NB4 (cell line): Measurements from ENCODE around the gene C1orf21.

Experiments used
- DNase-seq: peaks from one replicate; pipeline ENCODE4 v3.0.0; 2010; ENCODE audit warnings: low read depth
- H3K4me3 ChIP-seq: one replicate; pipeline ENCODE4 v1.5.1; 2011; ENCODE audit warnings: mild to moderate bottlenecking, low read depth, low read length, moderate library complexity
- MYC ChIP-seq: IDR thresholded peaks from 2 replicates; pipeline ENCODE4 v1.6.1; 2011; ENCODE audit warnings: low read depth, low read length
- POLR2A ChIP-seq: IDR thresholded peaks from 2 replicates; pipeline ENCODE4 v1.6.1; 2011; ENCODE audit warnings: mild to moderate bottlenecking; ENCODE audit not compliant: insufficient read length; ENCODE audit errors: extremely low read depth
- TF ChIP-seq, protein P1 (sequence below): IDR thresholded peaks from one replicate; pipeline ENCODE4 v1.5.1; 2012; ENCODE audit warnings: low read depth, low read length
- TF ChIP-seq, protein P2 (sequence below): IDR thresholded peaks from 2 replicates; pipeline ENCODE4 v1.6.1; 2011; ENCODE audit warnings: low read depth, low read length

C1orf21 gene

DNA sequence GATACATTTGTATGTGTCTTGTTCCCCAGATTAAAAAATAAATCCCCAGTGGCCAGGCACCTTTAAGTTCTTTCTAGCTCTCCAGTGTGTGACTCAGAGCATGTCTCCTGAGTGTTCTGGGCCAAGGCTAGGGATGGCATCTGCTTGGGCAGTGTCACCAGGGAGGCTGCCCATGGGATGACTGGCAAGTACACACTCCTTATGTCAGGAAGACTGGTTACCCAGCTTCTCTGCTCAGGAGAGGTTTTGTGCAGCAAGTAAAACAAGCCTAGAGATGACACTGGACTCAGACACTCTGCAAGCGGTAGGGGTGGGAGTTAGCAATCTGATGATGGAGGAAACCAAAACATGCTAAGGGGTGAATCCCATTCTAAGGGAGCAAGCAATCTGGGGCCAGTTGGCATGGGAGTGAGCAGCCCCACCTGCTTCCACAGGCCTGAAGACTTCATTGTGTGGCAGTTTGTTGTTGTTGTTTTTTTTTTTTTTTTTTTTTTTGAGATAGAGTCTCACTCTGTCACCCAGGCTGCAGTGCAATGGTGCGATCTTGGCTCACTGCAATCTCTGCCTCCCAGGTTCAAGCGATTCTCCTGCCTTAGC, 230.7 kb downstream of the C1orf21 start:
- no peak overlapping the region for H3K4me3 ChIP-seq
- no peak for DNase-seq
- TF ChIP-seq POLR2A (no peak), MYC (no peak)
- TF ChIP-seq, protein P1, sequence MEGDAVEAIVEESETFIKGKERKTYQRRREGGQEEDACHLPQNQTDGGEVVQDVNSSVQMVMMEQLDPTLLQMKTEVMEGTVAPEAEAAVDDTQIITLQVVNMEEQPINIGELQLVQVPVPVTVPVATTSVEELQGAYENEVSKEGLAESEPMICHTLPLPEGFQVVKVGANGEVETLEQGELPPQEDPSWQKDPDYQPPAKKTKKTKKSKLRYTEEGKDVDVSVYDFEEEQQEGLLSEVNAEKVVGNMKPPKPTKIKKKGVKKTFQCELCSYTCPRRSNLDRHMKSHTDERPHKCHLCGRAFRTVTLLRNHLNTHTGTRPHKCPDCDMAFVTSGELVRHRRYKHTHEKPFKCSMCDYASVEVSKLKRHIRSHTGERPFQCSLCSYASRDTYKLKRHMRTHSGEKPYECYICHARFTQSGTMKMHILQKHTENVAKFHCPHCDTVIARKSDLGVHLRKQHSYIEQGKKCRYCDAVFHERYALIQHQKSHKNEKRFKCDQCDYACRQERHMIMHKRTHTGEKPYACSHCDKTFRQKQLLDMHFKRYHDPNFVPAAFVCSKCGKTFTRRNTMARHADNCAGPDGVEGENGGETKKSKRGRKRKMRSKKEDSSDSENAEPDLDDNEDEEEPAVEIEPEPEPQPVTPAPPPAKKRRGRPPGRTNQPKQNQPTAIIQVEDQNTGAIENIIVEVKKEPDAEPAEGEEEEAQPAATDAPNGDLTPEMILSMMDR = no peak
- TF ChIP-seq, protein P2, sequence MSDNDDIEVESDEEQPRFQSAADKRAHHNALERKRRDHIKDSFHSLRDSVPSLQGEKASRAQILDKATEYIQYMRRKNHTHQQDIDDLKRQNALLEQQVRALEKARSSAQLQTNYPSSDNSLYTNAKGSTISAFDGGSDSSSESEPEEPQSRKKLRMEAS = no peak

DNA sequence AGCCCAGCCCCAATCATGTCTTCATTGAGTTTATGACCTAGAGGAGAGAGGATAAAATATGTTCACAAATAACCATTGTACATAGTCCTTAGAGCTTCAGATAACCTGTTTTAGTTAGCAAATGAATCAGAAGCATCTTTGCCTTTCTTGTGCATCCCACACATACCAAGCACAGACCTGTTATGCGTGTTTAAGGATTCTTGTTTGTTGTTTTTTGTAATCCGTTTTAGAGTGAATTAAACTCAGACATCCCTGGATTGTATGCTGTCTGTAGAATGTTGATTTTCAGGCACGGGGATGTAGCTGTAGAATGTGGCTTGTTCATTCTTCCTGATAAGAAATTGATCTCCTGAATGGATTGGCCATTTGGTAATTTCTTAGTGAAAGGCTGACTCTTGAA, 232.0 kb downstream of the C1orf21 start:
- no peak overlapping the region for H3K4me3 ChIP-seq
- TF ChIP-seq, protein P1 = no peak
- TF ChIP-seq POLR2A (no peak), MYC (no peak)
- TF ChIP-seq, protein P2 = no peak
- no peak for DNase-seq

DNA sequence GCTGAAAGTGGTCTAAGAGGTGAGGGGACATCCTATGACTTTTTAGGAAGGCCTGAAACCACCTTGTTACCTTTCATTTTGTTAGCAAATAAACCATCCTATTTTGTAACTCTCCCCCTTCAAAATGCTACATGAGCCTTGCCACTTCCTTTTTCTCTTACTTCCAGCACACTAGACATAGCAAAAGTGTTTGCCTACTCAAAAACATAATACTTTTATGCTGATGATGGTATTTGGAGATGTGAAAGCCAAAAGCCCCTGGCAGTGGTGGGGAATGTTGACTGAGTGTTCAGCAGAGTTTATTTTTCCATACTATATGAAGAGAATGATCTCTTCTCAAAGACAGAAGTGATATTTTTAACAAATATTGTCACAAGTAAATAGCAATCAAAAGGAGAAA, 233.6 kb downstream of the C1orf21 start:
- no peak overlapping the region for H3K4me3 ChIP-seq
- no peak for DNase-seq
- TF ChIP-seq, protein P1 = no peak
- TF ChIP-seq POLR2A = no peak
- TF ChIP-seq MYC = no peak
- TF ChIP-seq, protein P2 = no peak

DNA sequence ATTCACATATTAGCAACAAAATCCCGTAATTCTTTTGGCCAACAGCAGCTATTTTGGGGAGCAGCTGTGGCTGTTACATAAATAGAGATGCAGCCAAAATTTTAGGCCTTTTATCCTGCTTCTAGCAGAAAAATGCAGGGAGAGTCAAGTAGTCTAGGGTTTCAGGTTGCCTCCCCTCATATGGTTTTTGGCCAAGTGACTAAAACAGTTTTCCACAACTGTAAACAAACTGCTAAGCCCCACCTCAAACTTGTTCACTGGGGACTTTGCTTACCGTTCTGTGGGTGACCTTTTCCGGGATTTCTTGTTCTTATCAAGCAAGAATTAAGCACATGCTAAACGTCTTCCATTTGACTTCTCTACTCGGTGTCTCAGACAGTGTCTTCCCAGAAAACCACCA, 234.4 kb downstream of the C1orf21 start:
- H3K4me3 ChIP-seq = no peak overlapping the region
- TF ChIP-seq, protein P2 = no peak
- TF ChIP-seq, protein P1 = no peak
- TF ChIP-seq MYC = no peak
- no peak for DNase-seq

DNA sequence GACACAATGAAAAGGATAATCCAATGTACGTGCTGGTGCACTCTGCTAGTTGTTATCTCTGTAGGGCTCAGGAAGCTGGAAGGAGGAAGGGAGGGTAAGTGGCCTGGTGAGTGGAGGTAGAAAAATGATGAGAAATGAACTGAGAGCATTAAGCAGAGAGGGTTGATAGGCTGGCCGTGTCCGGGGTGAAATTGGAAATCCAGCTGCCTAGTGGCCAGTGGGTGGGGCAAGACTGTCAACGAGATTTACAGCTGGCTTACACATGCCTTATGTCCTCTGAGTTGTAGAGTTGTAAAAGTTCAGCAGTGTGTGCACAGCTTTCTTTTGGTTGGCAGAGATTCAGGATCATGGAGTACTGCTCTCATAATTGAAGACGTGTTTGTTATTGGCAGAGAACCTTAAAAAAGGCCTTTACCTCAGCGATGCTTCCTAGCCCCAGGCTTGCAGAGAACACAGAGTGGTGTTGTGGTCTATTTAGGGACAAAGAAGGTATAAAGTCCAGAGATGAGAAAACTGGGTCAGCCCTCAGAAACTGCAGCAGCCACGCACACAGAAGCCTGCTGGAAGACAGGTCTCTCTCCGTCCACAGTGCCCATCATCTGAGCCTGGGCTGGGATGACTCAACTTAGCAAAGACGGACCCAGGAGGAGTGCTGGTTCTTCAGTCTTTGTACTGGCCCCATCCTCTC, 235.5 kb downstream of the C1orf21 start:
- TF ChIP-seq, protein P2 = no peak
- TF ChIP-seq MYC (no peak), POLR2A (no peak)
- TF ChIP-seq, protein P1 = no peak
- DNase-seq = no peak

DNA sequence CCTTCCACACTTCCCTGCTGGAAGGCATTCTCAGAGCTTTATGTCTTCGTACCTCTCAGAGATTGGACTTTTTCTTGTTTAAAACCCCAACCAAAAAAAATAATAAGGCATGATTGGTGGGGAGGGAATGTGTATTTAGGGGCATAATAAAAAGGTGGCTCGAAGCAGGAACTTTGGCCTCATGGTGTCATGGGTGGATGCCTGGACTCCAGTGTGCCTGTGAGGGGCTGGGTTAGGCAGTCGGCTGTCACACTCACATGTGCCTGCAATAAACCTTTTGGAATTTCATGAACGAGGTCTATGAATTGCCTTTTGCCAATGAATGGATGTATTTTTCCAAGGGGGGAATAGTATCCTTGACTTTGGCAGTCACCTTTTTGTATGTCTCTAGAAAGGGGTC, 236.6 kb downstream of the C1orf21 start:
- TF ChIP-seq, protein P2 = no peak
- TF ChIP-seq POLR2A (no peak), MYC (no peak)
- TF ChIP-seq, protein P1 = no peak
- DNase-seq = no peak
- no peak overlapping the region for H3K4me3 ChIP-seq

More for the DNA sequence above, 235.5 kb downstream of the C1orf21 start:
- H3K4me3 ChIP-seq = no peak overlapping the region
